ENCODE measurements around the gene PLEKHG7. TPM values are rescaled to one million over a fixed set of nuclear protein-coding genes. Genes with fewer than 3 reads are reported as not detected.
A peak's percentile ranks its signal among the peaks of the same experiment; 100 is the strongest.
"Not testable (repeated sequence)": the region's sequence is repeated elsewhere in the genome, so short reads cannot be mapped to it uniquely, and the experiment has no call there.

PLEKHG7 gene, protein sequence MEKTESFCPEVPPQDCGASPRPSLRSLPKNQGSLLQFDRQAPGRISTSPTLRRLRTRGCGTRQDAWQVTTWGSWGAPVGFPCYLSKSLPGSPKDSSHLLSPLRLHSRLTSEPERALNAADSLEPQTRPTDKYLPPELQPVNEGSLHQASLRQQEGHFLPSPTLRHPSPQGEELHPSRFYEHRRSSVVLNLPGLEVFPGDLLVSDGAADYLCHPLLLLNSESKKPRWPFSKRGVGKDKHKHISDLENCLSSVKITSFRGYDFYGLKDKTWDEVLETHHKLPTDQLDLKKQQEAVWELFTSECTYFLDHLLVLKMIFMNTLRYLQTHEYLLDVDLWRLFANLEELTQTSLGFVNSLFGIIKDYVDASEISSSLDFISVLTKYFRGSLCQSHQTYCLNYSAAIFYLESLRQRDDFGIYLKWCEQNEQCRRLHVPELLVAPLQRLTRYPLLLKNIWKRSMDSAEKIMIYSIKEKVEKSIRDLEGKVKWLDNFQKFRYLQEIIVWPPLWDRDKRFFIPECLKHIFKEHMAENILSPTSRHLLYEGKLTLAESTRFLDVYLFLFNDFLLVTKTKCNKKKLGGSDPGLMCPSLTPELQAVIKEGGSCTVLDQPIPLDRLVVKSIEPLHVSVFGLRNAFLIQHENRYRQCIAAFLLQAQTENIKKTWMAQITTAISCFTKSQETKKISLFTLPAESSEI
- polyA plus RNA-seq (ENCODE audit: insufficient read length in 4 of 4): 1 to 10 TPM in 1 of 4 donors, under 1 TPM in 2, not detected in 1; 0.50 to 1.0 (median 0.66) TPM

DNA sequence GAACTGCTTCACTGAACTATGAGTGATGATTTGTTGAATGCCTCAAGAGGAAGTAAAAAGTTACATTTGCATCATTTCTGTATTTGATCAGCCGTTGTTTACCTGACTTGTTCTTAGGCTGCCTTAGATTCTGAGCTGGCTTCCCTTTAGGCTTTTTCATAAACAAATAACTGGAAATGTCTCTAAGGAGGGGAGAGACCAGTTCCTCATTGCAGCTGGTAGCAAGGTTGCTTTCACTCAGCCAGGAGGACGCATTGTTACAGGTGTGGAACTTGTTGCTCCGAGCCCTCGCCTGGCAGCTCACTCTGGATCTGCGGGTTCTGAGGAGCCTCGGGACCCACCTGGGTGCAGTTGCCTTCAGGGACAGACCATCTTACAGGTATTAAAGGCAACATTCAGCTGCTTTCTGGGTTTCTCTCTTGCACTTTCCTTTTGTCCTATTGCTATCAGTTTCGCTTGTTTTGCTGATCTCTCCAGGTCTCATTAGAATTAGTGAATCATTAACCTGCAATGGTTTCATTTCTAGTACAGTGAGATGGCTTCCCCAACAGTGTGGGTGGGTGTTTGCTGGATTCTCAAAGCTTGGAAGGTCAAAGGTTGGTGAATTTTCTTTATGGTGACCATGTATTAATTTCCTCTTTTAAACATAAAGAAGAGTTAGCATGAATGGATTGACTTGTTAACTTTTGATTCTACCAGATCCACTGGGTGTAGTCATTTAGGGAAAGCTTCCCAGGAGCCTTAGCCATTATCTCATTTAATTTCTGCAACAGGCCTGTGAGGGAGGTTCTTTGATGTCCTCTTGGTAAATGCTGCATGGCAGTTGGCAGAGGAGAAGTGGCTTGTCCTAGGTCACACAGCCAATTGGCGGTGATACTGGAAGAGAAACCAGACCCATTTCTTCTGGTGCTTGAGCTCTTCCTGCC, at the start of gene PLEKHG7:
PLEKHG7 (plus strand) TSS at position 236 of the 926 bp plus-strand sequence. CDS start 3,643 bp downstream, outside the sequence.
- peak; percentile 8 to 48 (median 26) for DNase-seq (ENCODE audit: low read depth in 4 of 4, low spot score in 3 of 4)

DNA sequence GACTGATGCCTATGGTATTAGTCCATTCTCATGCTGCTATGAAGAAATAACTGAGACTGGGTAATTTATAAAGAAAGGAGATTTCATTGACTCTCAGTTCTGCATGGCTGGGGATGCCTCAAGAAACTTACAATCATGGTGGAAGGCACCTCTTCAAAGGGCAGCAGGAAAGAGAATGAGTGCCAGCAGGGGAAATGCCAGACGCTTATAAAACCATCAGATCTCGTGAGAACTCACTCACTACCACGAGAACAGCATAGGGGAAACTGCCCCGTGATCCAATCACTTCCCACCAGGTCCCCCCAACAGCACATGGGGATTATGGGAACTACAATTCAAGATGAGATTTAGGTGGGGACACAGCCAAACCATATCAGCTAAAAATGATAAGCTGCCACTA, 48.5 kb upstream of the PLEKHG7 start:
- not testable (repeated sequence) for DNase-seq (ENCODE audit: low read depth in 4 of 4, low spot score in 3 of 4)

DNA sequence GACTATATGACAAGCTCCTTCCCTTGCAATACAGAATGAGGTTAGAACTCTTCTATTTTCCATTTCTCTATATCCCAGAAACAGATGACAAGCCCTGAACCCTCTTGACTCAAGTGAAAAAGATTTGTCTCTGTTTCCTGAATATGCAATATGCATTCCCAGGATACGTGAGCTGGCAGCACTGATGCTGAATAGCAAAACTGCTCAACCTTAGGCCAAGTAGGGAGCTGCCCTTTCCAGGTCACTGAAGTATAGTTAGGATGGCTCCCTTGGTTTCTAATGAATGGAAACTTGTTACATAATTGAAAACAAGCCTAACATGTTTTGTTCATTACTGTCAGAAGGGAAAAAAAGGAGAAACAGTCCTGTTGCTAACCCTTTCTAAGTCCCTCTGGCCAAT, 47.9 kb upstream of the PLEKHG7 start:
- no peak for DNase-seq (ENCODE audit: low read depth in 4 of 4, low spot score in 3 of 4)

DNA sequence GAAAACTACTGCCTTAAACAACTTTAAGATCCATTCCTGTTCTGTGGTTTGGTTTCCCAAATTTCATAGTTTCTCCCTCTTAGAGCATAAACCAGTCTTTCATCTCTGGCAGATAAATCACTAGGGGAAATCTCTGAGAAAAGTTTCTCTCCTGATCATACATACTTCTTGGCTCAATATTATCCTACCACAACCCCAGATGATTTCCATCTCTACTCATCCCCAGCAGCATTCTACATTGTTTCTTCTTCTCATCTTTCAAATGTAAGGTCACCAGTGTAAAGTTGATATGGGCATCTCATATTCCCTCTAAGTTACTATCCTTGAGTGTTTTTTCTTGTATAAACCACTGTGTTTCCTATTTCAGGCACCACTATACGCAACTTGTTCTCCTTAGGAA, 45.9 kb upstream of the PLEKHG7 start:
- DNase-seq (ENCODE audit: low read depth in 4 of 4, low spot score in 3 of 4): no peak

DNA sequence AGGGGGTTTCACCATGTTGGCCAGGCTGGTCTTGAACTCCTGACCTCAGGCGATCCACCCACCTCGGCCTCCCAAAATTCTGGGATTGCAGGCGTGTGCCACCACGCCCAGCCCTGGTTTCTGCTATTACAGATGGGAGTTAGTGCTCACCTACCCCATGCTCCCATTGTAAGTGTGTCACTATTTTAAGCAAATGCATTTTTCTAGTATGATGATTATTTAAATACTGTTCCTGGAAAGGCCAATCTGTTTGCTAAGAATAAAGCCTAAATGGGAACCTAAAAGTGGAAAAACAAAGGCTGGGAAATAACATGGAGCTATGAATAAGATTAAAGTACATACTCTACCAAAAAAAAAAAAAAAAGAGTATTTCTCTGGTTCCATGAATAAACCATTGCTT, 45.0 kb upstream of the PLEKHG7 start:
- no peak for DNase-seq (ENCODE audit: low read depth in 4 of 4, low spot score in 3 of 4)

DNA sequence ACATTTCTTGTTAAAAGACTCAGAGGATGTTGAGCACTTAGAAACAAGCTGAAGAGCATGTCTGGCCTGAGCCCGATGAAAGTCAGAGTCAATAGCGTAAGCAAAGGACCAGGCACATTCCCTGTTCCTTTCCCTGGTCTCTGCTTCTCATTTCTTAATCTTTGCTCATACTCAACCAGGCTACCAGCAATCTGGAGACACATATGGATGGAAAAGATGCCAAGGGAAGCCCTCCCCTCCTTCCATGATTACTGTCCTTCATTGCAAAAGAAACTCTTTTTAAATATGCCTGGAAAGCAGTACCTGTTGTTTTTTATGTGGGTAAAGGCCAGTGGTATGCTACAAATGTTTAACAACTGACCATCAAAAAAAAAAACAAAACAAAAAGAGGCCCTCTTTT, 44.2 kb upstream of the PLEKHG7 start:
- no peak for DNase-seq (ENCODE audit: low read depth in 4 of 4, low spot score in 3 of 4)

DNA sequence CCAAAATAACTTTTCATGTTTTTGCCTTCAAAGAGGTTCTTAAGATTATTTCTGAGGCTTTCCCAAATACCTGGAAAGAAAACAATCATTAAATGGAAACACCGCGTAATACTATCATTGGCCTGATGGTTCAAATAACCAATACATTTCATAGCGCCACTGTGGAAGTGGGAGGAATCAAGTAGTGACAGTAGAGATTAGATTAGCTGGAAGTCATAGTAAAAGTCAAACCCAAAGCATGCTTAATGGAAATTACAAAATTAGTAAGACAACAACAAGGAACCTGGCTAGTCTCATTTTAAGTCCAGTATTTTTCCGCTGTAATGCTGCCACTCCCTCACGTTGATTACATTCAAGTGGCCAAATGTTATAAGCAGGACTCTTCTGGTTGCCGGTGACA, 41.5 kb upstream of the PLEKHG7 start:
- no peak for DNase-seq (ENCODE audit: low read depth in 4 of 4, low spot score in 3 of 4)

DNA sequence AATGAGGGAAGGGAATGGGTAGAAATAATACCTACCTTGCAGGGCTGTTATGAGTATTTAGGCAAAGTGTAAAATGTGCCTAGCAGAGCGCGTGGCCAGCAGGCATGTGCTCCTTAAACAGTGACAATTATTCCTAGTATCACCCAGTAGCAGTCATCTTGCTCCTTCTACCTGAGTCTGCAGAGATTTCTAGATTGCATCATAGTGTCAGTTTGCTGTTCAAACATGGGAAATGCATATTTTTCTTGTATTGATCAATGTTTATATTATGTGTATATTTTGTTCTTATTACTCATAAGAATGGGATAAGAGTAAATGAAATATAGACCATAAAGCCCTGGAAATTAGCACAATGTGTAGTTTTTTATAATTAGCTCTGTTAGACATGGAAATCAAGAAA, 37.3 kb upstream of the PLEKHG7 start:
- no peak for DNase-seq (ENCODE audit: low read depth in 4 of 4, low spot score in 3 of 4)

DNA sequence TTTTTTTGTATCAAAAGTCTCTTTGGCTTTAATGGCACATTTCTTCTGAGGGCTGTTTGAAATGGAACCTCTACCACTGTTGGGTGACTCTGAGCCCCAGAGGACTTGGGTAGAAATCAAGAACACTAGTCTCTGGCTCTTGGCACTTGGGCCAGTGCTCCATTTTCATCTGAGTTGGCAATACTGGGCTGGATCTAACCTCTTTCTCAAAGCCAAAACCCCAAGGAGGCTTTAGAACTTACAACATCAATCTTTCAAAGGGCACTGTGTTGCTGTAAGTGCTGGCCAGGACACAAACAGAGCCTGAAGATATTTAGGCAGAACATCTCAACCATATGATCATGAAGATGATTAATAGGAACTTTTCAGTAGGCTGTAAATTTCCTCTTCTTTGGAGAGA, 34.0 kb upstream of the PLEKHG7 start:
- no peak for DNase-seq (ENCODE audit: low read depth in 4 of 4, low spot score in 3 of 4)

DNA sequence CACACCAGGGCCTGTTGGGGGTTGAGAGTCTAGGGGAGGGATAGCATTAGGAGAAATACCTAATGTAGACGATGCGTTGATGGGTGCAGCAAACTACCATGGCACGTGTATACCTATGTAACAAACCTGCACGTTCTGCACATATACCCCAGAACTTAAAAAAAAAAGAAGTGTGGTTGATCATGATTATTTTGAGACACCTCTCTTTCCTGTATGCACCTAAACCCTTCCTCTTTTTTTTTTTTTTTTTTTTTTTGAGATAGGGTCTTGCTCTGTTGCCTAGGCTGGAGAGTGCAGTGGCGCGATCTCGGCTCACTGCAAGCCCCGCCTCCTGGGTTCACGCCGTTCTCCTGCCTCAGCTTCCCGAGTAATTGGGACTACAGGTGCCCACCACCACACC, 31.3 kb upstream of the PLEKHG7 start:
- not testable (repeated sequence) for DNase-seq (ENCODE audit: low read depth in 4 of 4, low spot score in 3 of 4)

DNA sequence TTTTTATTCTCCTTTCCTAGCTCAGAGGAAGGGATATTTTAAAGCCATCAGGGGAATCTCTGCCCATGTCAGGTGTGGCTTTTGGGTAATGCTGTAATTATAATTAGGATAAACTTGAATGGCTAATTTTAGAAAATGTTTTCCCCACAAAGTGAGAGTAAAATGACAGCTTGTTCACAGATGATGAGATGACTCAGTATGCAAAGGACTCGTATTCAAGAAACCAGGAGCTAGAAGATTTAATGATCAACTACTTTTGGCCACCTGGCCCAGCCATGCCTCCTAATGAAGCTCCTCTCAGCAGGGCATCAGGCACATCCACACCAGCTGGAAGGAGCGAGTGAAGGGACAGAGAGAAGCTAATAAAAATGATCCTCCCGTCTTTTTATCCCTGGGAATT, 29.0 kb upstream of the PLEKHG7 start:
- DNase-seq (ENCODE audit: low read depth in 4 of 4, low spot score in 3 of 4): no peak

DNA sequence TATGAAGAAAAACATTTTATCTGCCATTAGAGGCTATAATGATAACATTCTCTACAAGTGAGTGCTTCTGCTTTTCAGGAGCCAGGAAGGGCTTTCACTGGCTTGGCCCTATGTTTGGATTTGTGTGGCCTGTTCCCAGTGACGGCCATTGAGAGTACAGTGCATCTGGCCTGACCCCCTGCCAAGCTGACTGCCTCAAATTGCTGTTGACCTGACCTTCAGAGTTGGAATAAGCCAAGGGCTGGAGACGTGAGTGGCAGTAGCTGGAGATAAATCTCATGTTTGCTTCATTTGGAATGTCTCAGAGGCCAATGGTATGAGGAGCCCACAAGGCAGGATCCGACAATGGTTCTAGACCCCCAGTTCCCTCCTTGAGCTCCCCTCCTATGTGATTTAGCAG, 28.3 kb upstream of the PLEKHG7 start:
- no peak for DNase-seq (ENCODE audit: low read depth in 4 of 4, low spot score in 3 of 4)

DNA sequence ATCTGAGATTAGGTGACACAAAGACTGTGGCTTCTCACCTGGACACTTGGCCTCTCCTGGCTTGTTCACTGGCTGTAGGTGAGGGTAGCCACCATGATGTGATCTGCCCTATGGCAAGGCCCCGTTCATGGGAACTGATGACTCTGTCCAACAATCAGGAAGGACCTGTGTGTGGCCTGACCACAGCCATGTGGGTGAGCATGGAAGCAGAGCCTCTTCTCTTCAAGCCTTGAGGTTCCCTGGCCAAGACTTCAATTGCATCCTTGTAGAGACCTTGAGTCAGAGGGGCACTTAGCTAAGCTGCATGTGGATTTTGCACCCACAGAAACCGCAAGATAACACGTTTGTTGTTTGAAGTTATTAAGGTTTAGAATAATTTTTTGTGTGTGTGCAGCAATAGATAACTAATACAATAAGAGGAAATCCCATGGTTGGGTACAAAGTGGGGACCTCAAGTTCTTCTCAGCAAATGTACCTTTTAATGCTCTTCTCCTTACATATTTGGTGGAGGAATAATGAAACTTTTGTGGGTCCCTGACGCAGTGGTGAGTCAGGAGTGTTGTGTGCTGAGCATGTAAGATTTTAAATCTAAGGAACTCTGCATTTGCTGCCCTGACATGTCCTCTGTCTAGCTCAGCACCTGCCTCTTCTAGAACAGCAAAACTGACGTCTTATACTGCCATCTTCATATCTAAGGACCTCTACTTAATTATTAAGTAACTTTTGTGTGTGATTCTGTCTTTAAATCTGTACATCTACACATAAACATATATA, 27.5 kb upstream of the PLEKHG7 start:
- no peak for DNase-seq (ENCODE audit: low read depth in 4 of 4, low spot score in 3 of 4)

DNA sequence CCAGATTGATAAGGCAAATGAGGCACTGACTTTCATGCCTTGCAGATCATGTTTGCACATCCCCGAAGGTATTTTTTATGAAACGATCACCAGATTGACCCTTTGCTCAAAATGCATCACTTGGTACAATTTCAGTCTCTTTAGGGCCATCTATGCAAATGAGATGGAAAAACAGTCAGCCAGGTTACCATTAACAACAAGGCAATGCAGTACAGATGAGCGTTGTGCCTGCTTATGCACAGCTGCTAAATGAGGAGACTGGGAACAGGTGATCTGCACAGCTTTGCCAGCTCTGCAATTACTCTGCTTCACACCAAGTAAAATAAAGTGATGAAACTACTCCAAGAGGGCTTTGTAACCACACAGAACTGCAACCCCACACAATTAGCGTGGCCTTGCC, 26.1 kb upstream of the PLEKHG7 start:
- no peak for DNase-seq (ENCODE audit: low read depth in 4 of 4, low spot score in 3 of 4)

DNA sequence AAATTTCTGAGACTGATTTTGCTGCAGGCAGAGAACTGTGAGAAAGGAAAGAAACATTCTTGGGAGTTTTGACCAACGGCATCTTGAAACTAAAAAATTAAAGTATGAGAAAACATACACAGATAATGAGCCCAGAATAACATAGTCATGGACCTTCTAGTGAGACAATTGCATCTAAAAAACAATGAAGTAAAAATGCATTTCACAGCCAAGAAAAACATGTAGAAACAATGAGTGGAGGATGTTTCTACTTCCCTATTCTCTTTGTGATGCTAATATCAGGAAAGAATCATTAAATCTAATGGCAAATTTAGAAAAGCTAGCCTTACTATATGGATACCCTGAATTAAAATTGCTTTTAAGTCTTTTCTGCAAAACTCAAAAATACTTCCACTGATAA, 12.2 kb upstream of the PLEKHG7 start:
- DNase-seq (ENCODE audit: low read depth in 4 of 4, low spot score in 3 of 4): no peak

DNA sequence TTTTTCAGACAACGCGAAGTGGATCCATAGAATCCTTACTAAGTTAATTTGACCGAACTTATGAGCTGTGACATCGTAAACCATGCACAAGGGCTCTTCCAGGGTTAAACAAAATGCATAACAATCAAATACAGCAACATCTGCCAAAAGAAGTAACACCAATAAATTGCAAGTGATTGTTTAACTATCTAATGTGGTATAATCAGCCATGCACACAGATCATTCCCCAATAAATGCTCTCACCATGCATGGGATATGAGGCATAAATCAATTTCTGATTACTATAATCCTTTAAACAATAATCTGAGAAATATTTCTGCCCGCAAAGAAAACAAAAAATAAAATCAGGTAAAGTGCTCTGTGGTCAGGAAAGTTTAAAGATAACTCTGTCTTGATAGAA, 7.7 kb upstream of the PLEKHG7 start:
- no peak for DNase-seq (ENCODE audit: low read depth in 4 of 4, low spot score in 3 of 4)

DNA sequence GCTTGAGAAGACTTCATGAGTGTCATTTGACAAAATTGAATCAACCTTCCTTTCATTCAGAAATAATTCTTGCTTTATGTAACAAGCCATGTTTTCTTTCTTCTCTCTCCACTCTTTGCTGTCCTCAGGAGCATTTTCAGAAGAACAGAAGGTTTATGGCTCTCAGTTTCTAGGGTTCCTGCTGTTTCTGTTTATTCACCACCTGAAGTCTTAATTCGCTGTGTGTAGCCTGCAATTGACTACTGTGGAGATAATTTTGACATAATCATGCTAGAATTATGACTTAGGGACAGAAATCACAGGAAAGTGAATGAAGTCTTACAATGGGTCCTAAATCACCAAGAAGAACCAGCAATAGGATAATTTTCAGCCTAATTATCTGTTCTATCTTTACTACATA, 7.2 kb upstream of the PLEKHG7 start:
- no peak for DNase-seq (ENCODE audit: low read depth in 4 of 4, low spot score in 3 of 4)

DNA sequence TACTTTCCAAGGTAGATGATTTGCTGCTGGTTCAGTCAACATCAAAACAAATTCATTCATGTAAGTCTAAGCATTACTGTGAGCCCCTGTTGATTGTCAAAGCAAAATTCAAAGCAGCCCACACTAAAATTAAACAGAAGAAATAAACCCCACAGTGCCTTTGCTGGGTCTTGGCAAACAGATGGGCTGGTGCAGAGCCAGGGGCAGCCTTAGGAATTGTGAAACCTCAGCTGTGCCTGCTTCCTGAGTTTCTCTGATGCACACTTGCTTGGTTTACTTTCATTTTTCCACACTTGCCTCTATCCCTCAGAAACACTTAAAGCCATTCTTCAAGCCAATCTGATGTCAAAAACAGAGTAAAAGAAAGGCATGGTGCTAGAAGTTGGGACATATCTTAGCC, 6.6 kb upstream of the PLEKHG7 start:
- DNase-seq (ENCODE audit: low read depth in 4 of 4, low spot score in 3 of 4): no peak

DNA sequence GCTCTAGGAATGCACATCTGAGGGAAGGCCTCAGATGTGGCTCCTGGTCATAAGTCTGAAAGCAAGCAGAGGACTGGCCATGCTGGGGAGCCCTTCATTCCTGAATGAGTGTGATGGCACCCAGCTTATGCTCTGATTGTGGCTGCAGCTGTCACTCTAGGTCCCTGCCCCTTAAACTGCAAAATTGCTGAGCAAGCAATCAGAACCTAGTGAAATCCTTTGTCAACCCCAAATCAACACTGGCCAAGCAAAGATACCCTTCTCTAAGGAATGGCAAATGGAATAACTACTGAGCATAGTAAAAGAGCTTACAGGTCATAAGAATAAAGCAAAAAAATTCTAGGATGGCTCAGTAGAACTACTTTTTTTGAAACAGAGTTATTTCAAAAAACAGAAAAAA, 4.3 kb upstream of the PLEKHG7 start:
- DNase-seq (ENCODE audit: low read depth in 4 of 4, low spot score in 3 of 4): no peak

DNA sequence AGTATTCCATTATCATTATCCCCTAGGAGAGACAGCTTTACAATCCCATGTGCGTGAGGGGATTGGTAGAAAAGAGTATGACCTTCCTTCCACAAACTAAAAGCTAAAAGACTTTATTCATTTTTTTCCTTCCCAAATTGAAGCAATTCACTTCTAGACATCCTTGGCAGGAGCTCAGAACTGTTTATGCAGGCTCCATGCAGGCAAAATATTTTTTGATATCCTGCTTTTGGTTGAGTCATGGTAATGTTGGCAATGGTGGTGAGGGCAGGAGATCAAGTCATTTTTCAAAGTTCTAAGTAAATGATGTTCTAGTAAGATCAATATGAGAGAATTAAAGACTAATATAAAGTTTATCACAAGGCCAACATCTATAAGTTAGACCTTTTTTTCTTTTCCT, 1.3 kb upstream of the PLEKHG7 start:
- no peak for DNase-seq (ENCODE audit: low read depth in 4 of 4, low spot score in 3 of 4)

Data from left renal pelvis (tissue), 4 donors.